22Rv1 (cell line): Measurements from ENCODE around the gene NCOR1.

ENCODE experiments used
- ZFX ChIP-seq: fragments of 450-650 bp; IDR thresholded peaks from 2 replicates; pipeline ENCODE4 v1.6.1; 2017; ENCODE audit warnings: antibody characterized with exemption, borderline replicate concordance
- TF ChIP-seq, protein P1 (sequence below): fragments of 450-650 bp; IDR thresholded peaks from 2 replicates; pipeline ENCODE4 v1.5.1; 2017; ENCODE audit warnings: mild to moderate bottlenecking

DNA sequence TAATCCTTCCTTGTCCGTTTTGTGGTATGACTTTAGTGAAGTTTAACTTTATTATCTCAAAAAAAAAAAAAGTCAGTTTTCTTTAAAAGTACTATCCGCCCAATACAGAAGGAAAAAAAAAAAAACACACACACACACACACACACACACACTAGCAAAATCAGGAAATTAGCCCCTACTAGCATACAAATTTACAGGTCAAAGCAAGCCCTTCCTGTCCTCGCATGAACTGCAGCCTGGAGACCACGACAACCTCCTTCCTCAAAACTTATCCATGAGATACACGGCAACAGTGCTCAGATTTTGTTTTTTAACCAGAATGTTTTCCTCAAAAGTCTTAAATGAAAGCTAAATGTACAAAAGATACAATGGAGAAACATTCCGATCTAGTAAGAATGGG, 16.2 kb downstream of the NCOR1 start:
- TF ChIP-seq, protein P1, sequence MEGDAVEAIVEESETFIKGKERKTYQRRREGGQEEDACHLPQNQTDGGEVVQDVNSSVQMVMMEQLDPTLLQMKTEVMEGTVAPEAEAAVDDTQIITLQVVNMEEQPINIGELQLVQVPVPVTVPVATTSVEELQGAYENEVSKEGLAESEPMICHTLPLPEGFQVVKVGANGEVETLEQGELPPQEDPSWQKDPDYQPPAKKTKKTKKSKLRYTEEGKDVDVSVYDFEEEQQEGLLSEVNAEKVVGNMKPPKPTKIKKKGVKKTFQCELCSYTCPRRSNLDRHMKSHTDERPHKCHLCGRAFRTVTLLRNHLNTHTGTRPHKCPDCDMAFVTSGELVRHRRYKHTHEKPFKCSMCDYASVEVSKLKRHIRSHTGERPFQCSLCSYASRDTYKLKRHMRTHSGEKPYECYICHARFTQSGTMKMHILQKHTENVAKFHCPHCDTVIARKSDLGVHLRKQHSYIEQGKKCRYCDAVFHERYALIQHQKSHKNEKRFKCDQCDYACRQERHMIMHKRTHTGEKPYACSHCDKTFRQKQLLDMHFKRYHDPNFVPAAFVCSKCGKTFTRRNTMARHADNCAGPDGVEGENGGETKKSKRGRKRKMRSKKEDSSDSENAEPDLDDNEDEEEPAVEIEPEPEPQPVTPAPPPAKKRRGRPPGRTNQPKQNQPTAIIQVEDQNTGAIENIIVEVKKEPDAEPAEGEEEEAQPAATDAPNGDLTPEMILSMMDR, result no peak
- TF ChIP-seq ZFX, result no peak
